ENCODE data around the gene TNFRSF6B. TPM values are rescaled to one million over a fixed set of nuclear protein-coding genes. Genes with fewer than 3 reads are reported as not detected.

Gene TNFRSF6B
- total and polyA plus RNA-seq, 2 donors (not counting 1 experiment from before 2014, with no cell fraction given): 3.8 to 35.2 TPM

GRCh38 chr20:63702036-63702665 is 5.7 kb downstream of the TNFRSF6B start:
- Histone ChIP-seq H3K27ac (ENCODE audit: insufficient read depth, low read length) (no peak overlapping the region), H3K9ac (ENCODE audit: insufficient read depth, low read length) (no peak overlapping the region), H3K36me3 (ENCODE audit: control insufficient read depth, insufficient read depth, low read length) (peaks cover 40% of the 10 kb centered on the region), H3K4me1 (ENCODE audit: control insufficient read depth, extremely low read depth, insufficient read depth, low read length) (peaks cover 29% of the 10 kb centered on the region), H3K27me3 (ENCODE audit: control insufficient read depth, insufficient read depth, low read length) (no peaks in the 10 kb centered on the region), H3K4me2 (ENCODE audit: extremely low read depth, insufficient read depth, low read length) (no peak overlapping the region), H3K9me3 (ENCODE audit: control insufficient read depth, insufficient read depth, low read depth, low read length) (no peaks in the 10 kb centered on the region), H3K4me3 (replicated peaks in 1 of 4; ENCODE audit: control extremely low read depth in 1 of 4, insufficient read depth in 1 of 4, low read depth in 3 of 4, low read length in 4 of 4) (no peak overlapping the region), H4K20me1 (ENCODE audit: control insufficient read depth, extremely low read depth, insufficient read depth, low read length) (no peaks in the 10 kb centered on the region), H2AFZ (ENCODE audit: low read length) (no peak overlapping the region), H3K79me2 (ENCODE audit: control insufficient read depth, insufficient read depth, low read length) (peaks cover 29% of the 10 kb centered on the region)
- TF ChIP-seq, protein P1, sequence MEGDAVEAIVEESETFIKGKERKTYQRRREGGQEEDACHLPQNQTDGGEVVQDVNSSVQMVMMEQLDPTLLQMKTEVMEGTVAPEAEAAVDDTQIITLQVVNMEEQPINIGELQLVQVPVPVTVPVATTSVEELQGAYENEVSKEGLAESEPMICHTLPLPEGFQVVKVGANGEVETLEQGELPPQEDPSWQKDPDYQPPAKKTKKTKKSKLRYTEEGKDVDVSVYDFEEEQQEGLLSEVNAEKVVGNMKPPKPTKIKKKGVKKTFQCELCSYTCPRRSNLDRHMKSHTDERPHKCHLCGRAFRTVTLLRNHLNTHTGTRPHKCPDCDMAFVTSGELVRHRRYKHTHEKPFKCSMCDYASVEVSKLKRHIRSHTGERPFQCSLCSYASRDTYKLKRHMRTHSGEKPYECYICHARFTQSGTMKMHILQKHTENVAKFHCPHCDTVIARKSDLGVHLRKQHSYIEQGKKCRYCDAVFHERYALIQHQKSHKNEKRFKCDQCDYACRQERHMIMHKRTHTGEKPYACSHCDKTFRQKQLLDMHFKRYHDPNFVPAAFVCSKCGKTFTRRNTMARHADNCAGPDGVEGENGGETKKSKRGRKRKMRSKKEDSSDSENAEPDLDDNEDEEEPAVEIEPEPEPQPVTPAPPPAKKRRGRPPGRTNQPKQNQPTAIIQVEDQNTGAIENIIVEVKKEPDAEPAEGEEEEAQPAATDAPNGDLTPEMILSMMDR (conservative IDR thresholded peaks at IDR 0.05 in 1 of 2, IDR thresholded peaks at IDR 0.05 in 1 of 2; ENCODE audit: low read depth in 1 of 2, low read length in 2 of 2): no peak
- no peak for TF ChIP-seq EZH2 (IDR thresholded peaks at IDR 0.05; ENCODE audit: low read length, missing control alignments)
- DNase-seq (ENCODE audit: low read depth in 2 of 2): no peak

- Histone ChIP-seq H3K27ac (ENCODE audit: insufficient read depth, low read length) (no peak overlapping the region), H3K27me3 (ENCODE audit: control insufficient read depth, insufficient read depth, low read length) (no peaks in the 10 kb centered on the region), H3K9me3 (ENCODE audit: control insufficient read depth, insufficient read depth, low read depth, low read length) (no peaks in the 10 kb centered on the region), H3K79me2 (ENCODE audit: control insufficient read depth, insufficient read depth, low read length) (peaks cover 32% of the 10 kb centered on the region), H3K4me3 (replicated peaks in 1 of 4; ENCODE audit: control extremely low read depth in 1 of 4, insufficient read depth in 1 of 4, low read depth in 3 of 4, low read length in 4 of 4) (no peak overlapping the region), H3K4me1 (ENCODE audit: control insufficient read depth, extremely low read depth, insufficient read depth, low read length) (peaks cover 22% of the 10 kb centered on the region), H3K4me2 (ENCODE audit: extremely low read depth, insufficient read depth, low read length) (no peak overlapping the region), H4K20me1 (ENCODE audit: control insufficient read depth, extremely low read depth, insufficient read depth, low read length) (no peaks in the 10 kb centered on the region), H3K9ac (ENCODE audit: insufficient read depth, low read length) (no peak overlapping the region), H3K36me3 (ENCODE audit: control insufficient read depth, insufficient read depth, low read length) (peaks cover 35% of the 10 kb centered on the region), H2AFZ (ENCODE audit: low read length) (no peak overlapping the region)
- no peak for DNase-seq (ENCODE audit: low read depth in 2 of 2)
- TF ChIP-seq EZH2 (IDR thresholded peaks at IDR 0.05; ENCODE audit: low read length, missing control alignments): no peak
- TF ChIP-seq, protein P1 (conservative IDR thresholded peaks at IDR 0.05 in 1 of 2, IDR thresholded peaks at IDR 0.05 in 1 of 2; ENCODE audit: low read depth in 1 of 2, low read length in 2 of 2): no peak
Measured at GRCh38 chr20:63702751-63703470, 6.5 kb downstream of the TNFRSF6B start.

DNA sequence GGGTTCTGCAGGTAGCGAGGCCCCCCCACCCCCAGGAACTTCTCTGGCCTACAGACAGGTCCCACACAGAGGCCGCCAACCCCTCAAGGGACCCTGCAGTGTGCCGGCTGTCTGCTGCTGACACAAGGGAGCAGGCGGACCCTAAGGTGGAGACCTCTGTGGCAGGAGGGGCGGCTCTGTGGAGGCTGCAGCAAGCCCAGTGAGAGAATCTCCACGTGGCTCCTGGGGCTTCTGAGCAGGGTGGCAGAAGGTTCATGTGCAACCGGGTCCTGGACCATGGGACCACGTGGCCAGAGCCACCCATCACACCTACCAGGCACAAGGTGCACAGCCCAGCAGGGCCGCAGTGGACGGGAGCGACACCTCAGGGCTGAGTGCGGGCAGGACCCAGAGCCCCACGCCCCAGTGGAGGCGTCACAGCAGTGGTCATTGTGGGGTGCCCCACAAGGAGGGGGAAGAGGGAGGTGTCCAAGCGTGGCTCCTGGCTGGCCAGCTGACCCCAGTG is 7.1 kb downstream of the TNFRSF6B start:
- Histone ChIP-seq H2AFZ (ENCODE audit: low read length) (no peak overlapping the region), H3K27me3 (ENCODE audit: control insufficient read depth, insufficient read depth, low read length) (no peaks in the 10 kb centered on the region), H4K20me1 (ENCODE audit: control insufficient read depth, extremely low read depth, insufficient read depth, low read length) (no peaks in the 10 kb centered on the region), H3K4me1 (ENCODE audit: control insufficient read depth, extremely low read depth, insufficient read depth, low read length) (peaks cover 19% of the 10 kb centered on the region), H3K4me3 (replicated peaks in 1 of 4; ENCODE audit: control extremely low read depth in 1 of 4, insufficient read depth in 1 of 4, low read depth in 3 of 4, low read length in 4 of 4) (no peak overlapping the region), H3K27ac (ENCODE audit: insufficient read depth, low read length) (no peak overlapping the region), H3K9ac (ENCODE audit: insufficient read depth, low read length) (no peak overlapping the region), H3K9me3 (ENCODE audit: control insufficient read depth, insufficient read depth, low read depth, low read length) (no peaks in the 10 kb centered on the region), H3K36me3 (ENCODE audit: control insufficient read depth, insufficient read depth, low read length) (peaks cover 33% of the 10 kb centered on the region), H3K4me2 (ENCODE audit: extremely low read depth, insufficient read depth, low read length) (no peak overlapping the region), H3K79me2 (ENCODE audit: control insufficient read depth, insufficient read depth, low read length) (peaks cover 36% of the 10 kb centered on the region)
- TF ChIP-seq EZH2 (IDR thresholded peaks at IDR 0.05; ENCODE audit: low read length, missing control alignments): no peak
- TF ChIP-seq, protein P1 (conservative IDR thresholded peaks at IDR 0.05 in 1 of 2, IDR thresholded peaks at IDR 0.05 in 1 of 2; ENCODE audit: low read depth in 1 of 2, low read length in 2 of 2): no peak
- no peak for DNase-seq (ENCODE audit: low read depth in 2 of 2)

Measured in fibroblast of lung (primary cell).